Measurements from ENCODE around the gene METAP1D.

METAP1D gene

DNA sequence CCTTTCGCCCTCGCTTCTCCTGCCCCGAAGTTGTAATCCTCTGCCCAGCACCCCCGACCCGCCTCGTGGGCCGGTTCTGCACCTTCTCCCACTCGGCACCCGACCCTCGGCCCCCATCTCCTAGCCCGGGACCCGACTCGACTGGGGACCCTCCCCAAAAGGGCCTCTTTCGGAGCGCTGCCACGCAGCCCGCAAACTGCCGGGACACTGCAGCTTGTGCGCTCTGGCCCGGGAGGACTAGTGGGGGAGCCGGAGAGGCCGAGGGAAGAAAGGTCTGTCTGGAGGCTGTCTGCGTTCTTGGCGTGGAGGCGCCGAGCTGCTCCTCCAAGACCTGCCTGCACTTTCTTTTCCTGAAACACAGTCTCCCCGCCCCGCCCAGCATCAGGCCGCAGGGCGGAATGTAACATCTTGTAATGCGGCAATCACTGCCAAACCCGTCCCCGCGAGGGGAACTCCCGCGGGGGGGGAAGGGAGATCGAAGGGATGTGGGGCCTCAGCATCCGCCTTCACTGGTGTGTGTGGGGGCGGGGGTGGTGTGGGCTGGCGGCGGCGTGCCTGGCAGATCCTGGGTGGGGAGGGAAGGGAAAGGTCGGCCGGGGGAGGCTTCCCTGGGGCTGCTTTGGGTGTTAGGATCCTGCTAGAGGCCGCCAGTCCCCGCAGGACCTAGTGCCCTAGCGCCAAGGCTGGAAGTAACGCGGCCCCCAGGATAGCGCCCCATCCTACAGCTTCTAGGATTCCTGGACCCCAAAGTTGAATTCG, 95.6 kb downstream of the METAP1D start:
- peak; percentile 82 for DNase-seq (ENCODE audit: low read depth)
- TF ChIP-seq, protein P1, sequence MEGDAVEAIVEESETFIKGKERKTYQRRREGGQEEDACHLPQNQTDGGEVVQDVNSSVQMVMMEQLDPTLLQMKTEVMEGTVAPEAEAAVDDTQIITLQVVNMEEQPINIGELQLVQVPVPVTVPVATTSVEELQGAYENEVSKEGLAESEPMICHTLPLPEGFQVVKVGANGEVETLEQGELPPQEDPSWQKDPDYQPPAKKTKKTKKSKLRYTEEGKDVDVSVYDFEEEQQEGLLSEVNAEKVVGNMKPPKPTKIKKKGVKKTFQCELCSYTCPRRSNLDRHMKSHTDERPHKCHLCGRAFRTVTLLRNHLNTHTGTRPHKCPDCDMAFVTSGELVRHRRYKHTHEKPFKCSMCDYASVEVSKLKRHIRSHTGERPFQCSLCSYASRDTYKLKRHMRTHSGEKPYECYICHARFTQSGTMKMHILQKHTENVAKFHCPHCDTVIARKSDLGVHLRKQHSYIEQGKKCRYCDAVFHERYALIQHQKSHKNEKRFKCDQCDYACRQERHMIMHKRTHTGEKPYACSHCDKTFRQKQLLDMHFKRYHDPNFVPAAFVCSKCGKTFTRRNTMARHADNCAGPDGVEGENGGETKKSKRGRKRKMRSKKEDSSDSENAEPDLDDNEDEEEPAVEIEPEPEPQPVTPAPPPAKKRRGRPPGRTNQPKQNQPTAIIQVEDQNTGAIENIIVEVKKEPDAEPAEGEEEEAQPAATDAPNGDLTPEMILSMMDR (conservative IDR thresholded peaks at IDR 0.05; ENCODE audit: low read depth, low read length): no peak
- peak overlapping the region; percentile 53 for H3K4me3 ChIP-seq (ENCODE audit: low read depth, low read length)

DNA sequence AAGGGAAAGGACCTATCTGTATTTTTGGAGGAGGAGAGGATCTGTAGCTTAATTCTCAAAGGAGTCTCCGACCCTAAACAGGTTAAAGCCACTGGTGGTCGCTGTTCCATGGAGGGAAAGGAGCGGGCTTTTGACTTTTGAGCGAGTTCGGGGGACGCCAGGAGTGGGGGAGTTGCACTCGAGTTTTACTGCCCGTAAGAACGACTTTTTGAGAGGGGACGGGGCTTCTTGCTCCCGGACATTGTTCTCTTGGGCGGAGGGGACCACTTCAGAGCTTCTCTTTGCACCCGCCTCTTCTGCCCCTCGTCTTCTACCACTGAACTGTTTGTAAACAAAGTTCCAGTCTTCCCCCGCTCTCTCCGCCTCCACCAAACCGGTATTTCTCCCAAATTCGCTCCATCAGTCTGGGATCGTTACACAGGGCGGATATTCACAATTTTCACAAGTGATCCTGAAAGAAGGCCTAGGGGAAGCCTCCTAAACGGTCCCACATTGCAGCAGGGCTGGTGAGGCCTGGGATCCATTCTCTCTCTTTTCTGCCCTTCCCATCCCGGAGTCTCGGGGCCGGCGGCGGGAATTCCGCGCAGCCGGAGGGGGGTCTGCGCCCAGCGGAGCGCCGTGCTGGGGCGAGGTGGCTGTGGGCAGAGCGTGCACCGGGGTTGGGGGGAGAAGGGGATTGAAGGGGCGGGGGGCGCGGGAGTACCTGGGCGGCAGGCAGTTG, 96.3 kb downstream of the METAP1D start:
- peak overlapping the region; percentile 53 for H3K4me3 ChIP-seq (ENCODE audit: low read depth, low read length)
- TF ChIP-seq, protein P1 (conservative IDR thresholded peaks at IDR 0.05; ENCODE audit: low read depth, low read length): peak; percentile 40
- DNase-seq (ENCODE audit: low read depth): no peak

DNA sequence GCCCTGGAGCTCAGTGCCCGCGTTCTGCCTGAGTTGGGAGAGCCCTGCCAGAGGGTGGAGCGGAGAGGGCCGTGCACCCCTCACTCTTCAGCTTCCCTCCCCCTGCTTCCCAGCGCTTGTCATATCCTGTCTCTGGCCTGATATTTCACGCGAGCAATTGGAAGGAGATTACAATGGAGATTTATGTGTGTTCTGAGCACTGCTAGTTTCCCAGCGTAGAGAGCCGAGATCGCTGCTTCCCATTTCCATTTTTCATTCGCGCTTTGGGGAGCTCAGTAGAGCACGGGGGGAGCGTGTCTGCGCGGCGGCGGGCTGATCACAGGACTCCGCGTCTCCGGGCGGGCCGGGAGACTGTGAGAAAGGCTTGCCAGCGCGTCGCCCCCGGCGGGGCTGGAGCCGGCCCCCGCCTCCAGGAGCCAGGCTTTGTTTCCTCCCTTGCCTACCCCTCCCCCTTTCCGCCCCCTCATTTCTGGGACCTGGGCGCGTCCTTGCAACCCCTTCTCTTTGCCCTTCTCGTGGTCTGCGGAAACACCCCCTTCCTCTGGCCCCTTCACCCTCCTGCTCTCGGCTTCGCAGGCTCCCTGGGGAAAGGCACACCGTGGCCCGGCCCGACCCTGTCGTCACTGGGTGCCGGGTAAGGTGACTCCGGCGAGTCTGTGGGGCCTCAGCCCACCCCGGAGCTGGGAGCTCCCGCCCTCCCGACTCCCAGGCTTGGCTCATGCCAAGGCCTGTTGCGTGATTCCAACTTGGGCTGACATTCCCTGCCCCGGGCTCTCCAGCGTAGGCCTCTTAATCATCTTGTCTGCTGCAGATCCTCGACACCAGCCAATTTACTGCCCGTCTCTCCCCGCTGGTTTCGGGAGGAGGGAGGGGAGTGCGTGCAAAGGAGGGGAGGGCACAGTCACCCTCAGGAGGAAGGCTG, 97.1 kb downstream of the METAP1D start:
- DNase-seq (ENCODE audit: low read depth): peak; percentile 41
- TF ChIP-seq, protein P1 (conservative IDR thresholded peaks at IDR 0.05; ENCODE audit: low read depth, low read length): no peak
- H3K4me3 ChIP-seq (ENCODE audit: low read depth, low read length): peak overlapping the region; percentile 50

DNA sequence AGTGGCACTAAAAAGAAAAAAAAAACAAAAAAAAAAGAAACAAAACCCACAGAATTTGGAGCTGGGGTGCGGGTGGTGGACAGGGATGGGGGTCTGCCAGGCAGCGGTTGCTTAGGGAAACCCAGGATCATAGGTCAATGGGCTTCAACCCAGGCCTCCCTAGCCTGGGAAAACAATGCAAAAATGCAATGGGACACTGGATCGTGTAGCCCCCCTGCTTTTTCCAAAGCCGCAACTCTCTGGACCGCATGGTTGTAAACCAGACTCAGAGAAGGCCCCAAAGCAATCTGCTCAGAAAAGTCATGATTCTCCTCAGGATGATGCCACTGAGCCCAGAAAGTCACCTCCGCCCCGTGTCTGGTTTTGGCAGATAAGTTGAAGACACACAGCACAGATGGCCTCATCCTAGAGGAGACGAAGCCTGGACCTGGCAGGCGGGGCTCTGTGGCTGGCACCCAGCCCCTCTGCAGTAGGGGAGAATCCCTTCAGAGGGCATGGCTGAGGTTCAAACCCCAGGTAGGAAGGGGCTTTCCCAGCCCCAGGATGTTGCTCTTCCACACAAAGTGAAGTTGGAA, 97.9 kb downstream of the METAP1D start:
- DNase-seq (ENCODE audit: low read depth): no peak
- TF ChIP-seq, protein P1 (conservative IDR thresholded peaks at IDR 0.05; ENCODE audit: low read depth, low read length): no peak
- H3K4me3 ChIP-seq (ENCODE audit: low read depth, low read length): no peak overlapping the region

DNA sequence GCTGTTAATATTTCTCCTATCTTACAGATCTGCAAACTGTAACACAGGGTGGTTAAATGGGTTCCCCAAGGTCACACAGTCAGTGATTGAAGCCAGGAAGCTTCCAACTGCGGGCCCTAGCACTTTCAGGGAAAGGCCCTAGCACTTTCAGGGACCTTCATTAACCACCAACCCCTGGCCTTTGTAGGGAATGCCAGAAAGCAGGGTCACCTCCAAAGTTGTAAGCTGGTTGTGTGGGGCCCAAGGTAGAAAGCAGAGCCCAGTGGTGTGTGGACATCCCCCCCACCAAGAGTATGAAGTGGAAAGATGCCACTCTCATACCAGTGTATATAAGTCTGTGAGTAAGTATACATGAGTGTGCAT, 98.5 kb downstream of the METAP1D start:
- no peak for DNase-seq (ENCODE audit: low read depth)
- TF ChIP-seq, protein P1 (conservative IDR thresholded peaks at IDR 0.05; ENCODE audit: low read depth, low read length): no peak
- no peak overlapping the region for H3K4me3 ChIP-seq (ENCODE audit: low read depth, low read length)

DNA sequence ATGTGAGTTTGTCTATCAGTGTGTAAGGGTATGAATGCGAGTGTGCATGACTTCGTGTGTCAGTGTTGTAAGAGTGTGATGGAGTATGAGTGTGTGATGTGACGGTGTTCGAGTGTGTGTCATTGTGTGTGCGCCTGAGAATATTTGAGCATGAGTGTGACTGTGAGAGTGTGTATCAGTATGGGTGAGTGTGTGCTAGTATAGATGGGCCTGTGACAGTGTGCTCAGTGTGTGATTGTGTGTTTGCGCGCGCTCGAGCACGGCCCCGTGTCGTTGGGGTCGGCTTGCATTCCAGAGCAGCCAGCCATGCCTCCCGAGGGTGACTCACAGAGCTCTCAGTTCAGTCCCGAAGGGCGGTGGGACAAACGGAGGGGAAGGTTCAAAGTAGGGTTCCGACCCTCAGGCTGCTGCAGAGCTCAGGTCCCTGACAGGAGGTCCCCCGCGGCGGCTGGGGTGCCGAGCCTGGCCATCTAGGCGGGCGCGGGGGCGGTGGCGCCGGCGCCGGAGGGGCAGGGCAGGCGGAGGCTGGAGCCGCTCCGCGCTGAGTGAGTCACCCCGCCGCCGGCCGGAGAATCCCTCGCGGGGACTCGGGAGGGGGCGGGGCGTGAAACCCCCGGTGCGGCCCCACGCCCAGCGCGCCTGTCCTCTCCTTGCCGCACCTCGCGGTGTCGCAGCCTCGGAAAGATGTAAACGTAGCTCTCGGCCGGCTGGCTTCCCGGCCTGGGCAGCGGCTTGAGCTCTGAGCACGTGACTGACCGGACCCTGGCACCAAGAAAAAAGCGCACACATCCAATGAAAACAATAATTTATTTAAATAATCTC, 99.1 kb downstream of the METAP1D start:
- peak overlapping the region; percentile 56 for H3K4me3 ChIP-seq (ENCODE audit: low read depth, low read length)
- DNase-seq (ENCODE audit: low read depth): peak; percentile 64
- TF ChIP-seq, protein P1 (conservative IDR thresholded peaks at IDR 0.05; ENCODE audit: low read depth, low read length): no peak
